Forelimb muscle (tissue), 1 donor: ENCODE data around the gene STN1. TPM values are rescaled to one million over a fixed set of nuclear protein-coding genes. Genes with fewer than 3 reads are reported as not detected.

ENCODE experiments used
- DNase-seq: peaks from one replicate; pipeline ENCODE4 v3.0.0-alpha.2; 2013; ENCODE audit warnings: low read depth
- polyA plus RNA-seq: library from polyadenylated mRNA; unstranded; fragments of 120-200 nt; gene quantifications from one replicate; pipeline ENCODE4 v1.2.1, GENCODE V29; 2013; ENCODE audit not compliant: insufficient read length

STN1 gene
- polyA plus RNA-seq, 1 donor, result 21.7 TPM

DNA sequence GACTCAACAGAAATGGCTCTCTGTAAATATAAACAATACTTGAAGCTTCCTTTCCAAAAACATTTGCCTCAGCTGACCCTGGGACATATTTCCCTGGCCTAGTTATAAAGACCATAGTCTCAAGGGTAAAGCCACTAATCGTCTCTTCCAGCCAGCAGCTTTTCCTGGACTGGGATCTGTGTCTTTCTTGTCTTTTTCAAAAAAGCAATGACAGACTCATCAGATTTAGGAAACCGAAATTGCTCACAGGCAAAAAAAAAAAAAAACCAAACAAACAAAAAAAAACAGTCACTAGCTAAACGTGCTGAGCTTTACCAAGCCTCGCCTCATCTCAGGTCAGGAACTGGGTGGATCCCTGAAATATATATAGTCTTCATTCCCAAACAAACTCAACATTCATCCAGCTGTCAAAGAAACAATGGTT lies 23.5 kb downstream of the STN1 start:
- DNase-seq, result peak; percentile 51

DNA sequence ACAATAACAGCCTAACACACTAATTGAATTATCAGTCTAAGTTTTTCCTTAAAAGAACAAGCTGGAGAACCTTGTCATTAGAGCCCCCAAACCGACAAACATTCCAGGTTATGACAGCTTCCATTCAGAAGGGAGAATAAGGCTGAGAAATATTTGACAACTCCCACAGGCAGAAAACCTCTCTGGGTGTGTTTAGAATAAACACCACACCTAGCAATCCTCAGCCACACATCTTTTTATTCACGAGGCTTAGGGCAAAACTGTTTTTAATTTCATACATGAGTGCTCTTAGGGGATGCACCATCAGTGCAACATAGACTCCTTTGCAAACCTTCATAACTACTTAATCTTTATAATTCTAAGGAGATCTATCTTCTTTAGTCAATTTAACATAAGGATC lies 24.2 kb downstream of the STN1 start:
- no peak for DNase-seq

DNA sequence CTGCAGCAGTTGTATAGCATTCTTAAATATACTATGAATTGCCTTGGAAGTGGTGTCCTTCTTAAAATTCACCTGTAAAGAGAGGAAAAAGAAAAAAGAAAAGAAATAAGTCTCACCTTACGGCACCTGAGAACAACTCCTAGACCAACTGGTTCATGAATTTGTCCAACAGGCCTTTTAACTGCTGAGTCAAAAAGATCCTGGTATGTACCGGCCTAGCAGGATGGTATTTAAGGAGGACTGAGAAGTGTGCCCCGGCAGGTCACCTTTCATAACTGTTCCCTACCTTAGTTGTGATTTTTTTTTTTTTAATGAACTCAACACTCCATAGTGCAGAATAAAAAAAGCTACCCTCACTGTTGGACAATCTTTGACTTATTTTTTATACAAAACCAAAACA lies 25.8 kb downstream of the STN1 start:
- DNase-seq, result no peak

DNA sequence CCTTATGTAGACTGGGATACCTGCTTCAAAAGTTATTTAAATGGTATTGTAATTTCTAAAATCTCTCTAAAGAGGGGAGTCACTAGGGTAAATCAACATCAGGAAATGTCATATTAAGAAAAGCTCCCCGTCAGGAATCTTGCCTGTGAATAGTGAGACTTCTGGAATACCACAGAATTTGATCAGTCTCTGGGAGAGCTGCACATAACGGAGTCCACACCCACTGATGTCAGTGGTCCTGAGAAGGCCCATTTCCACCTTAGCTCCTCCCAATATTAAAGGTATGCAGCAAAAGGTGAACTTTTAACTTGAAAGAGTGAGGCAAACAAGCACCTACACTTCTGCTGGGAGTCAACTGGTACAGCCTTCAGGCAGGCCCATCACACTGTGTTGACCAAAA lies 27.3 kb downstream of the STN1 start:
- no peak for DNase-seq

DNA sequence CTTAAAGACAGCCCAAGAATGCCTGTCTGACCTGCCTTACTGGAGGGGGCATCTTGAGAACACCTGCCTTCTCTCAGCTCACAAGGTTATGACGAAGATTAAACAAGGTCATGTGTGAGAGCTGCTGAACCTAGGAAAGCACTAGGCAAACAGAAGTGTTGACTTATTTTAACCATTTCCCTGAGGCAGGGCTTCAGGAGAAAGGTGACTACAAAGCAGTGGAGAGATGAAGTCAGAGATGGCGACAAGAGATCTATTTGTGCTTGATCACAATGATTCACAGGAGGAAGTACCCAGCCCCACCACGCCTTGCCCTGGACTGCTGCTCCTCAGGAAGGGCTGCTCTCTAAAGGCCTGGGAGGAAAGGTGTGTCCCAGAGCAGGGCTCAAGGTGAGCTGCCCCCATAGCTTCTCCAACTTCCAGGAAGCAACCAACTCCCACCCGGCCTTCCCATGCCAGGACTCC lies 27.8 kb downstream of the STN1 start:
- DNase-seq, result no peak

DNA sequence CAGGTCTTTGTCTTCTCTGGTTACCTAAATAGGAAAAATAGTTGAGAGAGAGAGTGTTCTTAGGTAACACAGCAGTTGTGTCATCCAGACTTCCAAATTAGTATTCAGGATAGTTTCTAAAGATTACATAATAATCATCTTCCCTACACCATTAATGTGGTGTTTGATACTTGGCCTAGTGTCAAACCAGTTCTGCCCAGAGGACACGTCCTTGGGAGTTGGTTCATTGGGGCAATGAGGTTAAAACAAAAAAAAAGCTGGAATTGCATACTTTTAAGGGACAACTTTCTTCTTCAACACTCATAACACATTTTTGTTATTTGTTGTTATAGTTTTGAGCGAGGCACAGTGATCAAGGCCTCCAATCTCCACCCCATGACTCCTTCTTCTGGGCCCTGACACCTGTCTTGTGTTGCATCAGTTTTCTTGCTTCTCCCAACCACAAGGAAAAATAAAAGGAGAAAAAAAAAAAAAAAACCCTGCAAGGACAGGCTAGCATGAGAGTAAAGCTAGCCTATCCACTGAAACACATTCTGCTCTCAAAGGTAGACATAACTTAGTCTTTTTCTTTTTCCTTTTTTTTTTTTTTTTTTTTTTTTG lies 28.8 kb downstream of the STN1 start:
- no peak for DNase-seq

DNA sequence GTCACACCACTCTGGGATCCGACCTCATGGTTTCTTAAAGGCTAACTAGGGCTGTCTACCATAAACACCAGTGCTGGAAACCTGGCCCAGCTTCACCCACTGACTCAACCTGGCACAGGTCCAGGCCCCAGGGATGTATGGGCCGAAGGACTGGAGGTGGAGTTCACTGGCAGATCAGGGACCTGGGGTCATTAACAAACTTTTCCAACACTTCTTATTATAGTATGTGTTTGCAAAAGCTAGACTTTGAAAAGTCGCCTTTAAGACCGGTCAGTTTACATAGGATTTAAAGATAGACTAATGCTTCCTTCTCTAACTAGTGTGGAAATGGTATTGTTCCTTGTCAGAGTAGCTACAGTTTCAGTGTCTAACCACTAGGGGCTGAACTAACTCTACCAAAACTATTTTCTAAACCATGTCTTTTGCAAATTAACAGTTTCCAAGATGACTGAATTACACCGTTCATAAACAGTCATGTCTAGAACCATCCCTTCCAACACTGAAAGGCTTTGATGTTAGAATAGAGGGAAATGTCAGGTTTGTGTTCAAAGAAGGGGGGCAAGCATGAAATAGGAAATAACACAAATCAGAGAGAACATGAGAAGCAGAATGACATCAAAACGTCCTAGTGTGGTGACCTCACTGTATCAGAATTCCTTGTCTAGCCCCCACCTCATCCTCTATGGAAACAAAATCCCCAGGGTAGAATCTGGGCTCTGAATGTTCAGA lies 29.7 kb downstream of the STN1 start:
- DNase-seq, result peak; percentile 58

DNA sequence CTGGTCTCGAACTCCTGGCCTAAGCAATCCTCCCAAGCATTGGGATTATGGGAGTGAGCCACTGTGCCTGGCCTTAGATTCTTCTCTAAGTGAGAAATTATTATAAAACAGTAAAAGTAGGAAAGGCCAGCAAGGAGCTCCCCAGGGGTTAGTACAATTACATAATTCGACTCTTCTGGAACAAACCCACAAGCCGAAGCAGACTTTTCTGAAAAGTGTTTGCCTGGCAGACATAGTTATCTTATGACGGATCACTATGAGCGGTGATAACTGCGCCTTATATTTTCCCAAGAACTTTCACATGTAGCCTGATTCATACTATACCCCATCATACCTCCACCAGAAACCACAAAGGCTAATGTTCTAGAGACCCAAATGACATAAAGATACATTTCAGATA lies 32.4 kb downstream of the STN1 start:
- DNase-seq, result no peak

DNA sequence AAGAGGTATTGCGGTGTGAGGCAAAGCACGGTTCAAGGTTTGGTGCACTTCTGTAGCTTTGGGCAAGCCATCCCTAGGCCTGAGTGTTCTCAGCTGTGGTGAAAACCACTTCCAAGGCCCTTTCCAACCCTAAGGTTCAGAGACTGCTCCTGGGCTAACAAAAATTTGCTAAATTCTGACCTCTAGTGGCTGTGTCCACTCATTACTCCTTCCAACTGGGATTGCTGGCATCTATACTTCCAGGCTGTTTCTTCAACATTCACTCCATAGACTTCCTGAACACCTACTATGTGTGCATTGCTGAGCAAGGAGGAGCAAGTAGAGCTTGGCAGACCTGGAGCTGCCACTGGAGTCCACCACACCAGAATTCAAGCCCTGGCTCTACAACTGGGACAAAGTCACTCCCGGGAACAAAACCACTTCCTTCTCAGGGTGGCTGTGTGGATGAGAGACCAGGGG lies 33.3 kb downstream of the STN1 start:
- DNase-seq, result no peak

DNA sequence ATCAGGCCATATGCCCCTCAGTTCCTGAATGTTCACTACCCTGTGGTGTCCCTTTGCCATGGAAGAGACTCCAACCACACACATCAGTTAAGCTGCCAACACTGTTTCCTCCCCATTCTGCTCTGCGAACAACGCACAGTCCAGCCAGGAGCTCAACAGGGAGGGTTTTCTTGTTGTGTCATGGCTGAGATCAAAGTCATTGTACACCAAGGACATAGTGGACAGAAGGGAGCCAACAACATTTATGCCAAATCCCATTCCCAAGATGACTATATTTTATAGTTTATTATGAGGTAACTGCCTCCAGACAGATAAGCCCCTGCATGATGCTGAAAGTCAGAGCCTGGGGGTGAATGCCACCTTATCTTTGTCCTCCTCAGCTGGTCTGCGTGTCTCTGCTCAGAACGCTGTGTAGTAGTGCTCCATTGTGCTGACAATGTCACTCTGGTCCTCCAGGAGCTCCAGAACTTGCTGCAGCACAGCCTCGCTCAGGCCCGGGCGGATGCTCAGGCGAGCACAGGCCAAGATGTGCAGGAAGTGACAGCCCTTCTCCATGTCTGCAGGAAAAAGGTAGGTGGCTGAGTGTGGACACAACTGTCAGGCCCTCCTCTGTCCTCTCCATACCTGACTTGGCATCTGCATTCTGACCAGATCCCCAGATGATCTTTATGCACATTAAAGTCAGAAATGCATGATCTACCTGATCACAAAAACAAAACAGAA lies 35.5 kb downstream of the STN1 start:
- no peak for DNase-seq

DNA sequence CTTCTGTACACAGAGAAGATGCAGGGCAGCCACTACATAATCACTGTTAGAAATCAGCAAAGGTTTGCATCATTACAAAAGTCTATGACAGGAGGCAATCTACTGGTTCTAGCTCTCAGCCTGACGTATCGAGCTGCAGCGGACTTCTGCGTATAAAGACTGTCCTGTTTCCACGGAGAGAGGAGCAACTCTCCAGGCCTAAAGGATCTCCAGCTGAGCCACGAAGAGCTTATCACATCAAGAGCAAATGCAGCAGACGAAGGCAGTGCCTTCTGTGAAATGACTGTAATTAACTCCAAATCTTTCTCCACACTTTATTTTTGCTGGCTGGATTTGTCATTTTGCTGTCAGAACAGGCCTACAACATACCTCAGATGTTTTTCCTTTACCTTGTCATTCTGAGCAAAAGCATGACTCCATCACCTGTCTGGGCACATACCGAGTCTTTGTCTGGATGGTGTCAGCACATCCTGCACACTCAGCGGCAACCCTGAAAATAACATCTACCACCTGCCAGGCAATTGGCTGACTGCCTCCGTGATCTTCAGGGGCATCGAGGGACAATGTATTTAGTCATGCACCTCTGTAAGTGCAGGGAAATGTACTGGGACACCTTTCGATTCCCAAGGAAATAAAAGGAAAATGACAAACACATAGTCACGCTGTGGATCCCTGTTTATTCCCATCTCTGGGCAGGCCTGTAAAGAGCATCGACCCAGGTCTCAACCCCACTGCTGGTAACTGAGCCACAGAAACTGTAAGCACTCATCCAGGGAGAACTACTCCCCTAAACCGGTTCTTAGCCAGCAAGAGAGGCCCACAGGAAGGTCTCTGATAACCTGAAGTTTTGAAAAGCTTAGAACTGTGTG lies 36.3 kb downstream of the STN1 start:
- DNase-seq, result no peak

DNA sequence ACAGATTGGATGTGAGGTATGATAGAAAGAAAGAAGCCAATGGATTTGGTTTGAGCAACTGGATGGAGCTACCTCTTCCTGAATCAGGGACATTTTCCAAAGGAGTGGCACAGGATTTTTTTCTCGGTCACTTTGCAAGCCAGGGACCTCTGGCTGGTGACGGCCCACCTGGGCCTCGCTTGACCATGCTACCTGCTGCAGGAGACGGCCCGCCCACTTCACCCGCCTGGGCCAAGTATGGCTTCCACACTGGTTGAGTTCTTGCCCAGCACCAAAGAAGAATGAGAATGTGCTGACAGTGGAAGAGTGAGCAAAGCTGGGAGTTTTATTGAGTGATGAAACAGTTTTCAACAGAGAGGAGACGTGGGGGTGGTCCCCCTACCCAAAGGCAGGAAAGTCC lies 38.2 kb downstream of the STN1 start:
- DNase-seq, result no peak

DNA sequence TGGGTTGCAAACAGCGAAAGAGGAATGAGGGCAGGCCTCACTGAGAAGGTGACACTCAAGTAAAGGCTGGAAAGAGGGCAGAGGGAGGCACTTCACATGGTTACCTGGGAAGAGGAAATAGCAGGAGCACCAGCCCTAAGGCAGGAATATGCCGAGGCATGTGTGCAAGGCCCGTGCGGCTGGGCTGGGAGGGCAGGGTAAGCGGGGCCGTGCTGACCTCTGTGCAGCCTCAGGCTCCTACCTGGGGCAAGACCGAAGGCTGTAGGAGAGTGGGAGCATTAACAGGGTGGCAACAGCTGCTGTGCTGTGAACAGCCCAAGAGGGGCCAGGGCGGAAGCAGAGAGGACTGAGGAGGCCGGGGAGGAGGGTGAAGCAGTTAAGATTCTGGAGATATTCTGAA lies 38.6 kb downstream of the STN1 start:
- DNase-seq, result no peak

DNA sequence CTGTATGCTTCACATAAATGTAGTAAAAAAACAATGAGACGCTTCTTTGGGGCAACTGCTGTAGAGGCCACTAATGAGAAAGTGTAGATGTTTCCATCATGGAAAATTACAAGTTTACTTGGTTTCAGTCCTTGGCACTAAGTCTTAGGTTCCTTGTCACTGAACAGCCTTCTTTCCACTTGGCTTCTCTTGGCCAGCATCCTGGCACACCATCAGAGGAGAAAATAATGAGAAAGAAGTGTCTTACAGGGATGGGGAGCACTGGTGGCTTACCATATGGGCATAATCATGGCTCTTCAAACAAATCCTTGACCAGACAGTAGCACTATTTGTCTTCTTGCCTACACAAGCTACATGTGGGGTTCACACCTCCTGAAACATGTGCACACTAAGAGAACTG lies 40.1 kb downstream of the STN1 start:
- DNase-seq, result no peak

DNA sequence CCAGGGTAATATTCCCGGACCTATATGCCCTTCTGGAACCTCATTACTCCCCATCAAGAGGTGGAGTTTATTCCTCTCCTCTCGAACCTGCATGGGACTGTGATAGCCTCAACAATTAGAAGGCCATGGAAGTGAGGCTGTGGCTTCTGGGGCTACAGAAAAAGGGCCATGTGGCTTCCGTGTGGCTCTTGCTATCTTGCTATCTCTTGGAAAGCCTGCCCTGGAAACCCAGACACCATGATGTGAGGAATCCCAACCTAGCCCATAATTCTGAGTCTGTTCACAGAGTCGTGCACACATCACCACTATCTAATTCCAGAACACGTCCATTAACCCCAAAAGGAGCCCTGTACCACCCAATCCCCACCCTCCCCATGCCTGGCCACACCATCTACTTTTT lies 41.8 kb downstream of the STN1 start:
- no peak for DNase-seq

DNA sequence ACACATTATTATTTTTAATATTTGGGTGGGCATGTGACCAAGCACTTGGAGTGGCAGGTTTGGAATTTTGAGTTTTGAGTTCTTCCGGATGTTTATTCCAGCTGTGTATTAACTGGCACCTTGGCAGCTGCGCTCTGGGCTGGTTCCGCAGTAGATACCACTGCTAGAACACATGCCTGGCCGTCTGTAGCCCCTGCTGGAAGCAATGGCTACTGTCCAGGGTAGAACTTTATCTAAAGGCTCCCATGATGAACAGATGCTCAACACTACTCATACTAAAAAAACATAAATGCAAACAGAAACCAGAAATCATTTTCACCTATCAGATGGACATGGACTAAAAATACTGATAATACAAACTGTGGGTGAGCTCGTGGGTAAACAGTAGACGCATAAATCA lies 43.3 kb downstream of the STN1 start:
- no peak for DNase-seq

DNA sequence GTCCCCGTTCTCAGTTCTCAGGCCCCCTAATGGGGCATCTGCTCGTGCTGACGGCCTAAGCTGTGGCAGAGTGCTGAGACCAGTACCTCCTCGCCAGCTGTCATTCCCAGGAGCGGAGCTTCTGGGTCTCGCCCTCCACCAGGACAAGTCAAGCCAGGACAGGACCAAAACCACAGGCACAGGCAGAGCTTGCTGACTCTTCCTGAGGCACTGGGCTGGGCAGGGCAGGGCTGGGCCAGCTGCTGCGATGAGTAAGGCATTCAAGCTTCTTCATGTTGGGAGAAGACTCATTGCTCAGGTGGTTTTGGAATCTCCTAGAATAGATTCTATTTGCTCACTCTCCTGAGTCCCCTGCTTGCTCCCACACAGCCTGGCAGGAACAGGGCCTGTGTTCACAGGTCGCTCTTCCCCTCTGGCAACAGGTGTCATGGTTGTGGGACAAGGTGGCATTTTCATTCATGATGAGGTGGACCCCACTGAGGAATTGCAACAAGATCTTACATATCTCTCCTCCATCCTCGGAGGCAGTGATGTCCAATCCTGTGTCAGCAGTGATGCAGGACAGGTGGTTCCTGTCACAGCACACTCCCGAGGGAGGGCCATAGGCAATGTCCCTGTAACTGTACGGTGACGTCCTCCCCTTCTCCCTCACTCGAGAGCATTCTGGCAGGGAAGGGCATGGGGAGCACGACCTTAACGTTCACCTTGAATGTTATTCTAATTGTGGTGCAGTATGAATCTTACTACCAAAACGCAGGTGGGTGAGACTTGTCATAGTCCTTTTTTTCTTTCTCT lies 45.6 kb downstream of the STN1 start:
- DNase-seq, result no peak

DNA sequence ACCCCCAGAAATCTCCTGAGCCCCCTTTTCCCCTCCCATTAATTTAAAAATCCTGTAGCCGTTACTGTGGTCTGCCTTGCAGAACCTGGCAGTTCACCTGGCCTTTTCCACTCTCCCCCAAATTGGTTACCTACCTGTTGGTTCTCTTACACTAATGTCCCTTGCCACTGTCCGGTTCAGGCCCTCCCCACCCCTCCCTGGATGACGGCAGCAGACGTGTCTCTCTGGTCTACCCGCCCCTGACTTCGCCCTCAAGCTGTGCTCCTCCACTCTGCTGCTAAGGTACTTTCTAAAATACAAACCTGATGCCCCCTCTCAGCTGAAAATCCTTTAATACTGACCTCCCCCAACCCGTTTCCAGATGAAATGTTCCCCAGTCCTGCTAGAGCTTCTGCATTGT lies 47.0 kb downstream of the STN1 start:
- DNase-seq, result no peak

DNA sequence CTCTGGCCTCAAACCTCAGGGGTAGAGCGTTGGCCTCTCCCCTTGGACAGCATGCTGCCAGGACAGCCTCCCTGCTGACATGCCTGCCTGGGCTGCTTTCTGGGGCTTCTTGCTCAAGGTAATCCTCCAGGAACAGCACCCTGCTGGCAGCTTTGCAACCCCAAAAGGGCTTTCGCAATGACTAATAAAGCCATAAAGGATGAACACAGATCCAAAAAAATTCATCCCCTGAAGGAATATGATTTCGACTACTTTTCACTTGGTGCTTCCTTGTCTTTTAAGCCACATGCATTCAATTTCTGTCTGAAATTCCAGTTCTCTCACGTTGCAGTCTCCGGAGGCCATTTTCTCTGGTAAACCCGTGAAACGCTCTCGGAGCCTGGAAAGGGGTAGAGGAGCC lies 47.5 kb downstream of the STN1 start:
- no peak for DNase-seq

DNA sequence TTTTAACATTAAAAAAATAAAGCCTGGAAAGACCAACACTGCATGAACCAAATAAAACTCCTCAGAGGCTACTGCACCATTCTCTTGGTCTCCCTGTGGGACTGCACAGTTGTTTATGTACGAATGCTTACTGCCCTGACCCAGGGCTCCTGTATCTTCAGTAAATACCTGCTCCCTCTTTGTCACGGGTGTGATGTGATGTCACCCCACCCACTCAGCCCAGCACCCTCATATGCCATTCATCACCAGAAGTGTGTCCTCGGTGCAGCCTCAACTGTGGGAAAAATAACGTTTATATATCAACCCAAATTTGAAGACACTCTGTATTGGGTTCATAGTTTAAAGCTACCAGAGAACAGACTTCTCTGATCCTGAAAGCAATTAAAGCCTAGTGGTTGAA lies 48.6 kb downstream of the STN1 start:
- no peak for DNase-seq

DNA sequence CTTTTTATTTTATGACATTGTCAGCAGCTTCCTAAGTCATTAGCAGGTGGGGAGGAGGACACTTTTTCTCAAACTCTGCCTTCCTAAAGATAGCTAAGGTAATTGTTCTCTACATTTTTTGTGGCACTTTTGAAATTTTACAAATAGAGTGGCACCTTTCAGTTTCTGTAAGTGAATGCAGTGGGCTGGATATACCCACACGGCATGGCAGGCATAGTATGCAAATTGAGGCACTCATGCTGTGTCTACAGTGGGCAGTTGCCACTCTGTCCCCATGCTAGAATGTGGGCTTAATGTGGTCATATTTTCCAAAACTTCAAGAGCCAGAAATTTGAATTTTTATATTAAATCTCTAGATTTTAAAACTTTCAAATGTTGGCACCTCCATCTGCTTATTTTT lies 49.8 kb downstream of the STN1 start:
- no peak for DNase-seq
